ENCODE data around the gene ZFHX3. TPM values are rescaled to one million over a fixed set of nuclear protein-coding genes. Genes with fewer than 3 reads are reported as not detected.

The ZFHX3 gene
- total and polyA plus RNA-seq, 4 donors = 1.5 to 5.9 (median 3.0) TPM

DNA sequence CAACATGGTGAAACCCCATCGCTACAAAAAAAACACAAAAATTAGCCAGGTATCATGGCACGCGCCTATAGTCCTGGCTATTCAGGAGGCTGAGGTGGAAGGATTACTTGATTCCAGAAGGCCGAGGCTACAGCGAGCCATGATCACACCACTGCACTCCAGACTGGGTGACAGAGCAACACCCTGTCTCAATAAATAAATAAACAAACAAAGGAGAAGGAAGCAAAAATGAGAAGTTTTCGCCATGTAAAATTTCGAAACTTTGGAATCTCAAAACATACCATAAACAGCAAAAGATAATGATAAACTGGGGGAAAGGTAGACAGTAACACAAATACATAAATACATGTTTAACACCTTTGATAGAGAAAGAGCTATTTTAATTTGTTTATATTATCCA, 130.9 kb downstream of the ZFHX3 start:
- no peak overlapping the region for H3K4me3 ChIP-seq (ENCODE audit: low read depth in 1 of 3, low read length in 3 of 3)
- TF ChIP-seq SP1 (IDR thresholded peaks at IDR 0.05) (no peak), EGR1 (IDR thresholded peaks at IDR 0.05; ENCODE audit: low read depth in 2 of 2) (no peak), HNF4A (conservative IDR thresholded peaks at IDR 0.05) (no peak), TAF1 (conservative IDR thresholded peaks at IDR 0.05) (no peak), YY1 (IDR thresholded peaks at IDR 0.05) (no peak), RXRA (IDR thresholded peaks at IDR 0.05) (no peak), FOXA1 (IDR thresholded peaks at IDR 0.05) (no peak), JUND (IDR thresholded peaks at IDR 0.05) (no peak), NR2F2 (IDR thresholded peaks at IDR 0.05) (no peak), RAD21 (IDR thresholded peaks at IDR 0.05) (no peak)
- TF ChIP-seq, protein P1, sequence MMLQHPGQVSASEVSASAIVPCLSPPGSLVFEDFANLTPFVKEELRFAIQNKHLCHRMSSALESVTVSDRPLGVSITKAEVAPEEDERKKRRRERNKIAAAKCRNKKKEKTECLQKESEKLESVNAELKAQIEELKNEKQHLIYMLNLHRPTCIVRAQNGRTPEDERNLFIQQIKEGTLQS (IDR thresholded peaks at IDR 0.05) = no peak
- TF ChIP-seq, protein P2, sequence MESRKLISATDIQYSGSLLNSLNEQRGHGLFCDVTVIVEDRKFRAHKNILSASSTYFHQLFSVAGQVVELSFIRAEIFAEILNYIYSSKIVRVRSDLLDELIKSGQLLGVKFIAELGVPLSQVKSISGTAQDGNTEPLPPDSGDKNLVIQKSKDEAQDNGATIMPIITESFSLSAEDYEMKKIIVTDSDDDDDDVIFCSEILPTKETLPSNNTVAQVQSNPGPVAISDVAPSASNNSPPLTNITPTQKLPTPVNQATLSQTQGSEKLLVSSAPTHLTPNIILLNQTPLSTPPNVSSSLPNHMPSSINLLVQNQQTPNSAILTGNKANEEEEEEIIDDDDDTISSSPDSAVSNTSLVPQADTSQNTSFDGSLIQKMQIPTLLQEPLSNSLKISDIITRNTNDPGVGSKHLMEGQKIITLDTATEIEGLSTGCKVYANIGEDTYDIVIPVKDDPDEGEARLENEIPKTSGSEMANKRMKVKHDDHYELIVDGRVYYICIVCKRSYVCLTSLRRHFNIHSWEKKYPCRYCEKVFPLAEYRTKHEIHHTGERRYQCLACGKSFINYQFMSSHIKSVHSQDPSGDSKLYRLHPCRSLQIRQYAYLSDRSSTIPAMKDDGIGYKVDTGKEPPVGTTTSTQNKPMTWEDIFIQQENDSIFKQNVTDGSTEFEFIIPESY (IDR thresholded peaks at IDR 0.05) = no peak
- TF ChIP-seq, protein P3, sequence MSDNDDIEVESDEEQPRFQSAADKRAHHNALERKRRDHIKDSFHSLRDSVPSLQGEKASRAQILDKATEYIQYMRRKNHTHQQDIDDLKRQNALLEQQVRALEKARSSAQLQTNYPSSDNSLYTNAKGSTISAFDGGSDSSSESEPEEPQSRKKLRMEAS (IDR thresholded peaks at IDR 0.05) = no peak
- TF ChIP-seq, protein P4, sequence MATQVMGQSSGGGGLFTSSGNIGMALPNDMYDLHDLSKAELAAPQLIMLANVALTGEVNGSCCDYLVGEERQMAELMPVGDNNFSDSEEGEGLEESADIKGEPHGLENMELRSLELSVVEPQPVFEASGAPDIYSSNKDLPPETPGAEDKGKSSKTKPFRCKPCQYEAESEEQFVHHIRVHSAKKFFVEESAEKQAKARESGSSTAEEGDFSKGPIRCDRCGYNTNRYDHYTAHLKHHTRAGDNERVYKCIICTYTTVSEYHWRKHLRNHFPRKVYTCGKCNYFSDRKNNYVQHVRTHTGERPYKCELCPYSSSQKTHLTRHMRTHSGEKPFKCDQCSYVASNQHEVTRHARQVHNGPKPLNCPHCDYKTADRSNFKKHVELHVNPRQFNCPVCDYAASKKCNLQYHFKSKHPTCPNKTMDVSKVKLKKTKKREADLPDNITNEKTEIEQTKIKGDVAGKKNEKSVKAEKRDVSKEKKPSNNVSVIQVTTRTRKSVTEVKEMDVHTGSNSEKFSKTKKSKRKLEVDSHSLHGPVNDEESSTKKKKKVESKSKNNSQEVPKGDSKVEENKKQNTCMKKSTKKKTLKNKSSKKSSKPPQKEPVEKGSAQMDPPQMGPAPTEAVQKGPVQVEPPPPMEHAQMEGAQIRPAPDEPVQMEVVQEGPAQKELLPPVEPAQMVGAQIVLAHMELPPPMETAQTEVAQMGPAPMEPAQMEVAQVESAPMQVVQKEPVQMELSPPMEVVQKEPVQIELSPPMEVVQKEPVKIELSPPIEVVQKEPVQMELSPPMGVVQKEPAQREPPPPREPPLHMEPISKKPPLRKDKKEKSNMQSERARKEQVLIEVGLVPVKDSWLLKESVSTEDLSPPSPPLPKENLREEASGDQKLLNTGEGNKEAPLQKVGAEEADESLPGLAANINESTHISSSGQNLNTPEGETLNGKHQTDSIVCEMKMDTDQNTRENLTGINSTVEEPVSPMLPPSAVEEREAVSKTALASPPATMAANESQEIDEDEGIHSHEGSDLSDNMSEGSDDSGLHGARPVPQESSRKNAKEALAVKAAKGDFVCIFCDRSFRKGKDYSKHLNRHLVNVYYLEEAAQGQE (IDR thresholded peaks at IDR 0.05) = no peak
- TF ChIP-seq, protein P5, sequence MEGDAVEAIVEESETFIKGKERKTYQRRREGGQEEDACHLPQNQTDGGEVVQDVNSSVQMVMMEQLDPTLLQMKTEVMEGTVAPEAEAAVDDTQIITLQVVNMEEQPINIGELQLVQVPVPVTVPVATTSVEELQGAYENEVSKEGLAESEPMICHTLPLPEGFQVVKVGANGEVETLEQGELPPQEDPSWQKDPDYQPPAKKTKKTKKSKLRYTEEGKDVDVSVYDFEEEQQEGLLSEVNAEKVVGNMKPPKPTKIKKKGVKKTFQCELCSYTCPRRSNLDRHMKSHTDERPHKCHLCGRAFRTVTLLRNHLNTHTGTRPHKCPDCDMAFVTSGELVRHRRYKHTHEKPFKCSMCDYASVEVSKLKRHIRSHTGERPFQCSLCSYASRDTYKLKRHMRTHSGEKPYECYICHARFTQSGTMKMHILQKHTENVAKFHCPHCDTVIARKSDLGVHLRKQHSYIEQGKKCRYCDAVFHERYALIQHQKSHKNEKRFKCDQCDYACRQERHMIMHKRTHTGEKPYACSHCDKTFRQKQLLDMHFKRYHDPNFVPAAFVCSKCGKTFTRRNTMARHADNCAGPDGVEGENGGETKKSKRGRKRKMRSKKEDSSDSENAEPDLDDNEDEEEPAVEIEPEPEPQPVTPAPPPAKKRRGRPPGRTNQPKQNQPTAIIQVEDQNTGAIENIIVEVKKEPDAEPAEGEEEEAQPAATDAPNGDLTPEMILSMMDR (IDR thresholded peaks at IDR 0.05; ENCODE audit: low read depth, low read length, missing input control) = no peak
- peaks cover 3 to 12% (median 9%) of the 10 kb centered on the region in 4 donors for H3K4me1 ChIP-seq (ENCODE audit: control insufficient read depth in 4 of 4, insufficient read depth in 4 of 4, low read length in 3 of 4)

DNA sequence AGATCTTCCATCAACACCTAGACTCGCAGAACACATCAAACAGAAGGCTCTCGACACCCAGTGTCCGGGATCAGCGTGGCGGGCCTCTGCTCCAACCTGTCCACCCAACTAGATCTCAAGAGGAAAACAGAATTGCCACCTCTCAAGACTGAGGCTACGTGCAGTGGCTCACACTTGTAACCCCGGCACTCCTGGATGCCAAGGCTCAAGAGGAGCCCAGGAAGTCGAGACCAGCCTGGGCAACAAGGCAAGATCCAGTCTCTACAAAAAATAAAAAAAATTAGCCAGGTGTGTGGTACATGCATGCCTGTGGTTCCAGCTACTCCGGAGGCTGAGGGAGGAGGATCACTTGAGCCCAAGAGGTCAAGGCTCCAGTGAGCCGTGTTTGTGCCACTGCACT, 132.6 kb downstream of the ZFHX3 start:
- 96% methylated on average over 10 of the region's 10 CpGs for WGBS
- no peak for DNase-seq (ENCODE audit: low spot score)
- H3K27me3 ChIP-seq (ENCODE audit: control insufficient read depth in 4 of 4, insufficient read depth in 4 of 4, low read length in 3 of 4) = no peaks in the 10 kb centered on the region
- no peak overlapping the region for H3K4me3 ChIP-seq (ENCODE audit: low read depth in 1 of 3, low read length in 3 of 3)
- H3K4me1 ChIP-seq (ENCODE audit: control insufficient read depth in 4 of 4, insufficient read depth in 4 of 4, low read length in 3 of 4) = peaks cover 3 to 12% (median 9%) of the 10 kb centered on the region in 4 donors
- H3K36me3 ChIP-seq (ENCODE audit: control insufficient read depth in 4 of 4, insufficient read depth in 3 of 4, low read depth in 1 of 4, low read length in 3 of 4) = no peaks in the 10 kb centered on the region
- H3K27ac ChIP-seq (ENCODE audit: low read depth in 1 of 2, low read length in 2 of 2) = no peak overlapping the region
- no peaks in the 10 kb centered on the region for H3K9me3 ChIP-seq (ENCODE audit: control insufficient read depth in 4 of 4, low read length in 3 of 4)
- H3K9ac ChIP-seq (ENCODE audit: low read depth in 1 of 2, low read length in 2 of 2) = no peak overlapping the region
- TF ChIP-seq TAF1 (conservative IDR thresholded peaks at IDR 0.05) (no peak), JUND (IDR thresholded peaks at IDR 0.05) (no peak), YY1 (IDR thresholded peaks at IDR 0.05) (no peak), RXRA (IDR thresholded peaks at IDR 0.05) (no peak), HNF4A (conservative IDR thresholded peaks at IDR 0.05) (no peak), FOXA2 (IDR thresholded peaks at IDR 0.05) (no peak), NR2F2 (IDR thresholded peaks at IDR 0.05) (no peak), EGR1 (IDR thresholded peaks at IDR 0.05; ENCODE audit: low read depth in 2 of 2) (no peak), HNF4G (IDR thresholded peaks at IDR 0.05) (no peak), GABPA (IDR thresholded peaks at IDR 0.05 in 1 of 2, conservative IDR thresholded peaks at IDR 0.05 in 1 of 2) (no peak), SP1 (IDR thresholded peaks at IDR 0.05) (no peak), FOXA1 (IDR thresholded peaks at IDR 0.05) (no peak)
- TF ChIP-seq, protein P4 (IDR thresholded peaks at IDR 0.05) = no peak
- TF ChIP-seq, protein P2 (IDR thresholded peaks at IDR 0.05) = no peak

More for the DNA sequence above, 130.9 kb downstream of the ZFHX3 start:
- Histone ChIP-seq H3K36me3 (ENCODE audit: control insufficient read depth in 4 of 4, insufficient read depth in 3 of 4, low read depth in 1 of 4, low read length in 3 of 4) (no peaks in the 10 kb centered on the region), H3K9ac (ENCODE audit: low read depth in 1 of 2, low read length in 2 of 2) (no peak overlapping the region), H3K27ac (ENCODE audit: low read depth in 1 of 2, low read length in 2 of 2) (no peak overlapping the region), H3K9me3 (ENCODE audit: control insufficient read depth in 4 of 4, low read length in 3 of 4) (no peaks in the 10 kb centered on the region), H3K27me3 (ENCODE audit: control insufficient read depth in 4 of 4, insufficient read depth in 4 of 4, low read length in 3 of 4) (no peaks in the 10 kb centered on the region)
- 94% methylated on average over 7 of the region's 7 CpGs for WGBS
- no peak for DNase-seq (ENCODE audit: low spot score)

Data from liver (tissue), 9 donors.